Measurements from ENCODE around the gene SLC33A1. TPM values are rescaled to one million over a fixed set of nuclear protein-coding genes. Genes with fewer than 3 reads are reported as not detected.
A peak's percentile ranks its signal among the peaks of the same experiment; 100 is the strongest.

Gene SLC33A1
- total RNA-seq, 1 donor from 2014 or later: 27.4 TPM

DNA sequence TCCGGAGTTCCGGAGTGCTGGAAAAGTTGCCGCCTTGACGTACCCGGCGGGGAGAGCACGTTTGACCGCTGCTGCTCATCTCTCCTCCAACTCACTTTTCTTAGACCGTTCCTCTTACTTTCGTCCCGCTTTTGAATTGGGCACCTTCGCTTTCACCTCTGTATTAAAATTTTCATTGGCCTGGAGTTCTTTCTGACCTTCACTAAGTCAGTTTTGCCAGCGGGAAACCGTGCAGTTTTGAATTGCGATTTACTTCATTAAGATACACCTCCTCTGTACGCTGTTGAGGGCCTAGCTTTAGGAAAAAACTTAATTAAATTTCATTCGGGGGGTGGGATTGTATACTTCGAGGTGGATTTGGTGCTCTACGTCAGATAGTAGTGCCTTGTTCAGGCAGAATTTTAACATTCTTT, 17.5 kb upstream of the SLC33A1 start:
- peaks cover 31% of the 10 kb centered on the region for H3F3A ChIP-seq (ENCODE audit: low read depth)
- Mint-ChIP-seq H3K4me3 (peak overlapping the region; percentile 99), H3K4me1 (peaks cover 21% of the 10 kb centered on the region), H3K36me3 (peaks cover 24% of the 10 kb centered on the region), H3K27me3 (ENCODE audit: insufficient read depth, low read depth) (peaks cover 10% of the 10 kb centered on the region), H3K27ac (peak overlapping the region; percentile 99), H3K9me3 (peaks cover 10% of the 10 kb centered on the region)
- H3K4me3 ChIP-seq: peak overlapping the region; percentile 97
- no peaks in the 10 kb centered on the region for H3K27me3 ChIP-seq
- peaks cover 4% of the 10 kb centered on the region for H3K36me3 ChIP-seq
- H2AFZ ChIP-seq (replicated peaks): peak overlapping the region; percentile 69
- H3K79me2 ChIP-seq (ENCODE audit: low read depth): peaks cover 62% of the 10 kb centered on the region
- H4K20me1 ChIP-seq (ENCODE audit: low read depth): peaks cover 51% of the 10 kb centered on the region
- peak overlapping the region; percentile 90 for H3K9ac ChIP-seq
- H3K9me3 ChIP-seq (ENCODE audit: low read depth): no peaks in the 10 kb centered on the region
- TF ChIP-seq EZH2phosphoT487 (IDR thresholded peaks at IDR 0.05): no peak
- TF ChIP-seq EZH2 (IDR thresholded peaks at IDR 0.05): no peak
- TF ChIP-seq, protein P1, sequence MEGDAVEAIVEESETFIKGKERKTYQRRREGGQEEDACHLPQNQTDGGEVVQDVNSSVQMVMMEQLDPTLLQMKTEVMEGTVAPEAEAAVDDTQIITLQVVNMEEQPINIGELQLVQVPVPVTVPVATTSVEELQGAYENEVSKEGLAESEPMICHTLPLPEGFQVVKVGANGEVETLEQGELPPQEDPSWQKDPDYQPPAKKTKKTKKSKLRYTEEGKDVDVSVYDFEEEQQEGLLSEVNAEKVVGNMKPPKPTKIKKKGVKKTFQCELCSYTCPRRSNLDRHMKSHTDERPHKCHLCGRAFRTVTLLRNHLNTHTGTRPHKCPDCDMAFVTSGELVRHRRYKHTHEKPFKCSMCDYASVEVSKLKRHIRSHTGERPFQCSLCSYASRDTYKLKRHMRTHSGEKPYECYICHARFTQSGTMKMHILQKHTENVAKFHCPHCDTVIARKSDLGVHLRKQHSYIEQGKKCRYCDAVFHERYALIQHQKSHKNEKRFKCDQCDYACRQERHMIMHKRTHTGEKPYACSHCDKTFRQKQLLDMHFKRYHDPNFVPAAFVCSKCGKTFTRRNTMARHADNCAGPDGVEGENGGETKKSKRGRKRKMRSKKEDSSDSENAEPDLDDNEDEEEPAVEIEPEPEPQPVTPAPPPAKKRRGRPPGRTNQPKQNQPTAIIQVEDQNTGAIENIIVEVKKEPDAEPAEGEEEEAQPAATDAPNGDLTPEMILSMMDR (IDR thresholded peaks at IDR 0.05): no peak
- H3K4me2 ChIP-seq: peak overlapping the region; percentile 93
- H3K27ac ChIP-seq: no peak overlapping the region
- peaks cover 17% of the 10 kb centered on the region for H3K4me1 ChIP-seq
- DNase-seq (ENCODE audit: low spot score): no peak

DNA sequence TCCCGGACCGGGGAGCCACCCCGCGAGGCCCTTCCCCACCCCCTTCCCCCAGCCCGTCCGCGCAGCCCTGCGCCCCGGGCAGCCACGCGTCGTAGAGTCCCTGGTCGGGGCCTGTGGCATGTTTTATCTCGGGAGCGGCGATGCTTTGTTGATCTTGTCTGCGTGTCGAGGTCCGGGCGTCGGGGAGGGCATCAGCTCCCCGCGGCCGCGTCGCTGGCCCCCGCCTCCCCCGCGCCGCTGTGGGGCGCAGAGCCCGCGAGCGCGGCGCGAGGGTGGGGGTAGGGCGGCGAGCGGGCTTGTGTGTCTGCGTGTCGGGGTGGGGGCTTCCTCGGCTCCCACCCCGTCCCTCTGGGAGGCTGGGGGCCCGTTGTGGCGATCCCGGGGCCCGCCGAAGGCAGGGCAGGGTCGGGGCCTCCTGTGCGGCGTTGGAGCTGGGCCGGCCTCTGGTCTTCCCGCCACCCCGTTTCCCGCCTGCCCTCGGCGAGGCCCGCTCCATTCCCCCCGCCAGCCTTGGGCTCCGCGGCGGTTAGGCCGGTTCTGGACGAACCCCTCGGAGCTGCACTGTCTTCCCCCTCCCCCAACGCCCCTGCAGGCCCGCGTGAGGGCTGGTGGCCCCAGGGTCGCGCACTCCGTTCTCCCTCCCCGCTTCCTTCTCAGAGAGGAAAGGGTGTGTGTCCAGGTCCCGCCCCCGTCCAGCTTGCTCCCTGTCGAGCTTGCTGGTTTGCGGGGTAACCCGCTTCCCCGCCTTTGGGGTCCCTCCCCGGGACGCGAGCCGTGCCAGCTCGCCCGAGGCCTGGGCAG, 16.9 kb upstream of the SLC33A1 start:
- Histone ChIP-seq H3K4me3 (peak overlapping the region; percentile 97), H3K9ac (peak overlapping the region; percentile 90), H4K20me1 (ENCODE audit: low read depth) (peaks cover 45% of the 10 kb centered on the region), H2AFZ (replicated peaks) (peak overlapping the region; percentile 69), H3K36me3 (peaks cover 4% of the 10 kb centered on the region), H3K27ac (peak overlapping the region; percentile 96), H3K79me2 (ENCODE audit: low read depth) (peaks cover 56% of the 10 kb centered on the region), H3K4me1 (peaks cover 17% of the 10 kb centered on the region), H3K4me2 (peak overlapping the region; percentile 93), H3K27me3 (no peaks in the 10 kb centered on the region), H3K9me3 (ENCODE audit: low read depth) (no peaks in the 10 kb centered on the region), H3F3A (ENCODE audit: low read depth) (peaks cover 31% of the 10 kb centered on the region)
- peak; percentile 61 for DNase-seq (ENCODE audit: low spot score)
- Mint-ChIP-seq H3K27me3 (ENCODE audit: insufficient read depth, low read depth) (peaks cover 10% of the 10 kb centered on the region), H3K4me1 (peaks cover 21% of the 10 kb centered on the region), H3K9me3 (peaks cover 9% of the 10 kb centered on the region), H3K4me3 (peak overlapping the region; percentile 99), H3K36me3 (peaks cover 22% of the 10 kb centered on the region), H3K27ac (peak overlapping the region; percentile 99)
- no peak for TF ChIP-seq EZH2phosphoT487 (IDR thresholded peaks at IDR 0.05)
- TF ChIP-seq, protein P1 (IDR thresholded peaks at IDR 0.05): no peak
- TF ChIP-seq EZH2 (IDR thresholded peaks at IDR 0.05): no peak

DNA sequence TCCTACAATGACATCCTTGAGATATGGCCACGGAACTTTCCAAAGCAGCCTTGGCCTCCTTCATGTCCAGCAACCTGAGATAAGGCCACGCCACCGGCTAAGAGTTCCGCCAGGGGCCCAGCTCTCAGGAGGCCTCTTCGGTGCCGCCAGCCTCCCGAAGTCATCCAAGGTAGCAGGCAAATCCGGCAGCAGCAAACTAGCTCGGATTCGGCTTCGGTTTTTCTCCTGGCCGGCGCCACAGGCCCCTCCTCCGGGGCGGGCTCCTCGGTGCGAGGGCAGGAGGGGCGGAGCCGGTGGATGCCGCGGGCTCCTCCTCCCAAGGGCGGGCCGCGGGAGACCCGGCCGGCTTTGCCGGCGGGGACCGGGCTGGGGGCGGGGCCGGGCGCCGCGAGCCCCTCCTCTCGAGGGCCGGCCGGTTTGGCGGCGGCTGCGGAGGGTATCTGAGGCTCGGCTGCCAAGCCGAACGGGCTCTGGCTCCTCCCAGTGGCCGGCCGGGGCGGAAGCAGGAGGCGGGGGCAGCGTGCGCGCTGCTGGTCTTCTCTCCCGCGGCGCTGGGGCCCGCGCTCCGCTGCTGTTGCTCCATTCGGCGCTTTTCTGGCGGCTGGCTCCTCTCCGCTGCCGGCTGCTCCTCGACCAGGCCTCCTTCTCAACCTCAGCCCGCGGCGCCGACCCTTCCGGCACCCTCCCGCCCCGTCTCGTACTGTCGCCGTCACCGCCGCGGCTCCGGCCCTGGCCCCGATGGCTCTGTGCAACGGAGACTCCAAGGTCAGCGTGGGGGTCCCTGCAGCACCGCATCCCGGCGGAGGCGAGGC, 16.1 kb upstream of the SLC33A1 start, which contains the start of gene GMPS:
Gene GMPS, plus strand, starts transcription at position 518 of the 812 bp plus-strand sequence. Its CDS starts 221 bp downstream, at position 739.
- H3K27me3 Mint-ChIP-seq (ENCODE audit: insufficient read depth, low read depth): peaks cover 10% of the 10 kb centered on the region
- TF ChIP-seq EZH2phosphoT487 (IDR thresholded peaks at IDR 0.05): no peak
- TF ChIP-seq, protein P1 (IDR thresholded peaks at IDR 0.05): peak; percentile 63
- TF ChIP-seq EZH2 (IDR thresholded peaks at IDR 0.05): no peak
- H3K4me3 Mint-ChIP-seq: peak within 1 kb of the TSS; percentile 99
- Histone ChIP-seq H3F3A (ENCODE audit: low read depth) (peaks cover 31% of the 10 kb centered on the region), H3K27ac (peak within 1 kb of the TSS; percentile 96), H3K4me1 (peaks cover 17% of the 10 kb centered on the region), H3K9ac (peak within 1 kb of the TSS; percentile 90), H4K20me1 (ENCODE audit: low read depth) (peaks cover 37% of the 10 kb centered on the region), H3K36me3 (peaks cover 4% of the 10 kb centered on the region), H2AFZ (replicated peaks) (peak within 1 kb of the TSS; percentile 69), H3K27me3 (no peaks in the 10 kb centered on the region), H3K9me3 (ENCODE audit: low read depth) (no peaks in the 10 kb centered on the region), H3K4me3 (peak within 1 kb of the TSS; percentile 97), H3K4me2 (peak within 1 kb of the TSS; percentile 93), H3K79me2 (ENCODE audit: low read depth) (peaks cover 48% of the 10 kb centered on the region)
- peak; percentile 97 for DNase-seq (ENCODE audit: low spot score)
- peaks cover 6% of the 10 kb centered on the region for H3K9me3 Mint-ChIP-seq
- peaks cover 16% of the 10 kb centered on the region for H3K36me3 Mint-ChIP-seq
- peak within 1 kb of the TSS; percentile 99 for H3K27ac Mint-ChIP-seq
- H3K4me1 Mint-ChIP-seq: peaks cover 21% of the 10 kb centered on the region
